ENCODE data around the gene RNF144B. TPM values are rescaled to one million over a fixed set of nuclear protein-coding genes. Genes with fewer than 3 reads are reported as not detected.

RNF144B gene
- total and polyA plus RNA-seq, 2 of the 13 experiments (the other 11 are each of a cell fraction or from before 2014, with no cell fraction given): 1.8 to 4.3 TPM

DNA sequence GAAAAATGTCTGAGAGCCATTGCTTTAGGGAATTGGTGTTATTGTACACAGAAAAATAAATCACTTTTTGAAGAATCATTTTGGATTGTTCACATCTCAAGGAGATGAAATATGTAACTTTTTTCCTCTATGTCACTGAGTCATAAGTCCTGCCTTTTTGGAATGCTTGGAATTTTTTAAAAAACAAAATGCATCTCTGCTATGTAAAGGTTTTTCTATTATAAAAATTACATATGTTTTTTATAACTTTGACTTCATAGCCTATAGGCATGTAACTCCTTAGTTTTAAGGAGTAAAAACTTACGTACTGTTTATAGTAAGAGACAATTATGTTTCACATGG is 8.7 kb downstream of the RNF144B start (continued):
- TF ChIP-seq, protein P1, sequence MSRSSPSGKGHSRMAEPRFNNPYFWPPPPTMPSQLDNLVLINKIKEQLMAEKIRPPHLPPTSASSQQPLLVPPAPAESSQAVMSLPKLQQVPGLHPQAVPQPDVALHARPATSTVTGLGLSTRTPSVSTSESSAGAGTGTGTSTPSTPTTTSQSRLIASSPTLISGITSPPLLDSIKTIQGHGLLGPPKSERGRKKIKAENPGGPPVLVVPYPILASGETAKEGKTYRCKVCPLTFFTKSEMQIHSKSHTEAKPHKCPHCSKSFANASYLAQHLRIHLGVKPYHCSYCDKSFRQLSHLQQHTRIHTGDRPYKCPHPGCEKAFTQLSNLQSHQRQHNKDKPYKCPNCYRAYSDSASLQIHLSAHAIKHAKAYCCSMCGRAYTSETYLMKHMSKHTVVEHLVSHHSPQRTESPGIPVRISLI (CRISPR knock-in tag; IDR thresholded peaks at IDR 0.05; ENCODE audit: borderline replicate concordance): no peak

DNA sequence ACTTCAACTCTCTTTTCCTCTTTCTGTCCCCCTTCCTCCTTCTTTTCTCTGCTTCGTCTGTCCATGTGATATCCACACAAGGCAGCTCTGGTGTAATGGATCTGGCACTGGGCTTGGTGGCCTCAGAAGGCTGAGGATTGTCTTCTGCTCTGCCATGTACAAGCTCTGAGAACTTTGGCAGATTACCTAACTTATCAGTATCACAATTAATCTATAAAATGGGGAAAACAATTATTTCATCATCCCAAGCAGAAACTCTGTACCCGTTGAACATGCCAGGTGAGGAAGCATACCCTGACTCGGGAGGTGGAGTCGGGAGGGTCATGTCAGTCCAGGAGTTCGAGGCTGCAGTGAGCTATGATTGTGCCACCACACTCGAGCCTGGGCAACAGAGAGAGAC is 10.6 kb downstream of the RNF144B start:
- CTCF ChIA-PET (ENCODE audit: low intra/inter-chr PET ratio, low total read pairs): no interaction called here
- Histone ChIP-seq H3K9ac (ENCODE audit: insufficient read depth, low read depth, low read length) (no peak overlapping the region), H3K9me3 (ENCODE audit: low read length) (no peaks in the 10 kb centered on the region), H3K36me3 (replicated peaks in 1 of 2; ENCODE audit: control insufficient read depth in 1 of 2, insufficient read depth in 2 of 2, low read length in 2 of 2) (peaks cover 0 to 9% of the 10 kb centered on the region in 2 experiments; a peak in 3 of 5 replicates), H3K4me1 (ENCODE audit: insufficient read depth, low read length) (no peaks in the 10 kb centered on the region), H3K27ac (ENCODE audit: extremely low read length, insufficient read depth, low read length) (no peak overlapping the region), H2AFZ (ENCODE audit: low read length) (no peak overlapping the region), H3K4me3 (replicated peaks in 1 of 3; ENCODE audit: insufficient read depth in 1 of 3, low read depth in 2 of 3, low read length in 3 of 3) (no peak overlapping the region), H3K27me3 (ENCODE audit: control insufficient read depth in 1 of 2, insufficient read depth in 2 of 2, low read length in 2 of 2) (no peaks in the 10 kb centered on the region), H3K4me2 (ENCODE audit: low read depth, low read length) (no peak overlapping the region), H3K79me2 (ENCODE audit: insufficient read depth, low read length) (no peaks in the 10 kb centered on the region), H4K20me1 (ENCODE audit: insufficient read depth, low read length) (no peaks in the 10 kb centered on the region)
- no peak for ATAC-seq
- FAIRE-seq: no peak
- WGBS (ENCODE audit: low lambda C conversion rate): 89% methylated on average over 6 of the region's 6 CpGs
- TF ChIP-seq, protein P2, sequence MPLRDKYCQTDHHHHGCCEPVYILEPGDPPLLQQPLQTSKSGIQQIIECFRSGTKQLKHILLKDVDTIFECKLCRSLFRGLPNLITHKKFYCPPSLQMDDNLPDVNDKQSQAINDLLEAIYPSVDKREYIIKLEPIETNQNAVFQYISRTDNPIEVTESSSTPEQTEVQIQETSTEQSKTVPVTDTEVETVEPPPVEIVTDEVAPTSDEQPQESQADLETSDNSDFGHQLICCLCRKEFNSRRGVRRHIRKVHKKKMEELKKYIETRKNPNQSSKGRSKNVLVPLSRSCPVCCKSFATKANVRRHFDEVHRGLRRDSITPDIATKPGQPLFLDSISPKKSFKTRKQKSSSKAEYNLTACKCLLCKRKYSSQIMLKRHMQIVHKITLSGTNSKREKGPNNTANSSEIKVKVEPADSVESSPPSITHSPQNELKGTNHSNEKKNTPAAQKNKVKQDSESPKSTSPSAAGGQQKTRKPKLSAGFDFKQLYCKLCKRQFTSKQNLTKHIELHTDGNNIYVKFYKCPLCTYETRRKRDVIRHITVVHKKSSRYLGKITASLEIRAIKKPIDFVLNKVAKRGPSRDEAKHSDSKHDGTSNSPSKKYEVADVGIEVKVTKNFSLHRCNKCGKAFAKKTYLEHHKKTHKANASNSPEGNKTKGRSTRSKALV (CRISPR knock-in tag; IDR thresholded peaks at IDR 0.05): no peak
- TF ChIP-seq SRSF9 (IDR thresholded peaks at IDR 0.05; ENCODE audit: borderline replicate concordance, insufficient read depth, low read depth, low read length, poor library complexity, severe bottlenecking) (no peak), ZNF772 (CRISPR knock-in tag; IDR thresholded peaks at IDR 0.05) (no peak), ZKSCAN8 (CRISPR knock-in tag; IDR thresholded peaks at IDR 0.05; ENCODE audit: borderline replicate concordance) (no peak), ZNF225 (CRISPR knock-in tag; IDR thresholded peaks at IDR 0.05) (no peak)
- TF ChIP-seq, protein P3, sequence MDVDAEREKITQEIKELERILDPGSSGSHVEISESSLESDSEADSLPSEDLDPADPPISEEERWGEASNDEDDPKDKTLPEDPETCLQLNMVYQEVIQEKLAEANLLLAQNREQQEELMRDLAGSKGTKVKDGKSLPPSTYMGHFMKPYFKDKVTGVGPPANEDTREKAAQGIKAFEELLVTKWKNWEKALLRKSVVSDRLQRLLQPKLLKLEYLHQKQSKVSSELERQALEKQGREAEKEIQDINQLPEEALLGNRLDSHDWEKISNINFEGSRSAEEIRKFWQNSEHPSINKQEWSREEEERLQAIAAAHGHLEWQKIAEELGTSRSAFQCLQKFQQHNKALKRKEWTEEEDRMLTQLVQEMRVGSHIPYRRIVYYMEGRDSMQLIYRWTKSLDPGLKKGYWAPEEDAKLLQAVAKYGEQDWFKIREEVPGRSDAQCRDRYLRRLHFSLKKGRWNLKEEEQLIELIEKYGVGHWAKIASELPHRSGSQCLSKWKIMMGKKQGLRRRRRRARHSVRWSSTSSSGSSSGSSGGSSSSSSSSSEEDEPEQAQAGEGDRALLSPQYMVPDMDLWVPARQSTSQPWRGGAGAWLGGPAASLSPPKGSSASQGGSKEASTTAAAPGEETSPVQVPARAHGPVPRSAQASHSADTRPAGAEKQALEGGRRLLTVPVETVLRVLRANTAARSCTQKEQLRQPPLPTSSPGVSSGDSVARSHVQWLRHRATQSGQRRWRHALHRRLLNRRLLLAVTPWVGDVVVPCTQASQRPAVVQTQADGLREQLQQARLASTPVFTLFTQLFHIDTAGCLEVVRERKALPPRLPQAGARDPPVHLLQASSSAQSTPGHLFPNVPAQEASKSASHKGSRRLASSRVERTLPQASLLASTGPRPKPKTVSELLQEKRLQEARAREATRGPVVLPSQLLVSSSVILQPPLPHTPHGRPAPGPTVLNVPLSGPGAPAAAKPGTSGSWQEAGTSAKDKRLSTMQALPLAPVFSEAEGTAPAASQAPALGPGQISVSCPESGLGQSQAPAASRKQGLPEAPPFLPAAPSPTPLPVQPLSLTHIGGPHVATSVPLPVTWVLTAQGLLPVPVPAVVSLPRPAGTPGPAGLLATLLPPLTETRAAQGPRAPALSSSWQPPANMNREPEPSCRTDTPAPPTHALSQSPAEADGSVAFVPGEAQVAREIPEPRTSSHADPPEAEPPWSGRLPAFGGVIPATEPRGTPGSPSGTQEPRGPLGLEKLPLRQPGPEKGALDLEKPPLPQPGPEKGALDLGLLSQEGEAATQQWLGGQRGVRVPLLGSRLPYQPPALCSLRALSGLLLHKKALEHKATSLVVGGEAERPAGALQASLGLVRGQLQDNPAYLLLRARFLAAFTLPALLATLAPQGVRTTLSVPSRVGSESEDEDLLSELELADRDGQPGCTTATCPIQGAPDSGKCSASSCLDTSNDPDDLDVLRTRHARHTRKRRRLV (CRISPR knock-in tag; IDR thresholded peaks at IDR 0.05): no peak
- TF ChIP-seq, protein P4, sequence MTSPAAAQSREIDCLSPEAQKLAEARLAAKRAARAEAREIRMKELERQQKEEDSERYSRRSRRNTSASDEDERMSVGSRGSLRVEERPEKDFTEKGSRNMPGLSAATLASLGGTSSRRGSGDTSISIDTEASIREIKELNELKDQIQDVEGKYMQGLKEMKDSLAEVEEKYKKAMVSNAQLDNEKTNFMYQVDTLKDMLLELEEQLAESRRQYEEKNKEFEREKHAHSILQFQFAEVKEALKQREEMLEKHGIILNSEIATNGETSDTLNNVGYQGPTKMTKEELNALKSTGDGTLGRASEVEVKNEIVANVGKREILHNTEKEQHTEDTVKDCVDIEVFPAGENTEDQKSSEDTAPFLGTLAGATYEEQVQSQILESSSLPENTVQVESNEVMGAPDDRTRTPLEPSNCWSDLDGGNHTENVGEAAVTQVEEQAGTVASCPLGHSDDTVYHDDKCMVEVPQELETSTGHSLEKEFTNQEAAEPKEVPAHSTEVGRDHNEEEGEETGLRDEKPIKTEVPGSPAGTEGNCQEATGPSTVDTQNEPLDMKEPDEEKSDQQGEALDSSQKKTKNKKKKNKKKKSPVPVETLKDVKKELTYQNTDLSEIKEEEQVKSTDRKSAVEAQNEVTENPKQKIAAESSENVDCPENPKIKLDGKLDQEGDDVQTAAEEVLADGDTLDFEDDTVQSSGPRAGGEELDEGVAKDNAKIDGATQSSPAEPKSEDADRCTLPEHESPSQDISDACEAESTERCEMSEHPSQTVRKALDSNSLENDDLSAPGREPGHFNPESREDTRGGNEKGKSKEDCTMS (CRISPR knock-in tag; conservative IDR thresholded peaks at IDR 0.05): no peak
- TF ChIP-seq, protein P5, sequence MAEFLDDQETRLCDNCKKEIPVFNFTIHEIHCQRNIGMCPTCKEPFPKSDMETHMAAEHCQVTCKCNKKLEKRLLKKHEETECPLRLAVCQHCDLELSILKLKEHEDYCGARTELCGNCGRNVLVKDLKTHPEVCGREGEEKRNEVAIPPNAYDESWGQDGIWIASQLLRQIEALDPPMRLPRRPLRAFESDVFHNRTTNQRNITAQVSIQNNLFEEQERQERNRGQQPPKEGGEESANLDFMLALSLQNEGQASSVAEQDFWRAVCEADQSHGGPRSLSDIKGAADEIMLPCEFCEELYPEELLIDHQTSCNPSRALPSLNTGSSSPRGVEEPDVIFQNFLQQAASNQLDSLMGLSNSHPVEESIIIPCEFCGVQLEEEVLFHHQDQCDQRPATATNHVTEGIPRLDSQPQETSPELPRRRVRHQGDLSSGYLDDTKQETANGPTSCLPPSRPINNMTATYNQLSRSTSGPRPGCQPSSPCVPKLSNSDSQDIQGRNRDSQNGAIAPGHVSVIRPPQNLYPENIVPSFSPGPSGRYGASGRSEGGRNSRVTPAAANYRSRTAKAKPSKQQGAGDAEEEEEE (CRISPR knock-in tag; IDR thresholded peaks at IDR 0.05; ENCODE audit: borderline replicate concordance): no peak
- in situ Hi-C loops (cut with HindIII; ENCODE audit: extremely low pct_ligation_motif_present, low pct_unique_long_range_greater_than_20kb): no loop called here
- POLR2A ChIA-PET: no interaction called here
- intact Hi-C loops (cut with micrococcal nuclease; ENCODE audit: unreplicated experiment): no loop called here
- no TSS peak for BruUV-seq (replicated peaks)
- no peak for DNase-seq (ENCODE audit: low spot score)
